GM21515 (cell line): ENCODE measurements around the gene CFAP206.

Experiments
- ATAC-seq: cut with Tn5 transposase; IDR thresholded peaks from one replicate; pipeline ENCODE4 v1.9.1; 2021; ENCODE audit not compliant: unreplicated experiment

Gene CFAP206

GRCh38 chr6:87504441-87504840 is 96.7 kb downstream of the CFAP206 start:
- no peak for ATAC-seq
